ENCODE data around the gene ZNF469. TPM values are rescaled to one million over a fixed set of nuclear protein-coding genes. Genes with fewer than 3 reads are reported as not detected.

ZNF469 gene
- total and polyA plus RNA-seq, 2 donors (not counting 3 experiments of a cell fraction or from before 2014, with no cell fraction given), result 0.90 to 5.7 TPM

GRCh38 chr16:88413231-88413630, 30.5 kb downstream of the ZNF469 start:
- BruUV-seq (replicated peaks), result no TSS peak
- no peaks in the 10 kb centered on the region for H4K20me1 ChIP-seq (replicated peaks; ENCODE audit: control insufficient read depth, extremely low read depth, insufficient read depth, low read length)

More at GRCh38 chr16:88413231-88413630, 30.5 kb downstream of the ZNF469 start:
- H3K9me3 ChIP-seq (replicated peaks; ENCODE audit: control insufficient read depth, insufficient read depth, low read length), result no peaks in the 10 kb centered on the region
- no peaks in the 10 kb centered on the region for H3K27me3 ChIP-seq (ENCODE audit: control insufficient read depth in 2 of 2, insufficient read depth in 2 of 2, low read length in 2 of 2)
- no peaks in the 10 kb centered on the region for H3K9me1 ChIP-seq (replicated peaks; ENCODE audit: control insufficient read depth, extremely low read depth, insufficient read depth, low read length)
- FAIRE-seq, result no peak
- H3K9ac ChIP-seq (replicated peaks; ENCODE audit: extremely low read depth, insufficient read depth, low read length), result no peak overlapping the region
- no peak for DNase-seq (ENCODE audit: low read depth, low spot score)
- no peak overlapping the region for H3K27ac ChIP-seq (ENCODE audit: insufficient read depth, low read depth, low read length)
- no peaks in the 10 kb centered on the region for H3K36me3 ChIP-seq (ENCODE audit: control insufficient read depth in 2 of 2, extremely low read depth in 1 of 2, insufficient read depth in 2 of 2, low read length in 2 of 2)
- no peak overlapping the region for H2AFZ ChIP-seq (ENCODE audit: low read depth, low read length)
- H3K4me2 ChIP-seq (ENCODE audit: insufficient read depth, low read length), result no peak overlapping the region
- no peak overlapping the region for H3K4me3 ChIP-seq (replicated peaks in 1 of 3; ENCODE audit: insufficient read depth in 1 of 3, low read depth in 1 of 3, low read length in 3 of 3)
- intact Hi-C loops (cut with micrococcal nuclease) (no loop called here), dilution Hi-C loops (cut with MboI; ENCODE audit: extremely low pct_ligation_motif_present, low sequenced_read_pairs) (no loop called here)
- no peaks in the 10 kb centered on the region for H3K4me1 ChIP-seq (ENCODE audit: control insufficient read depth, extremely low read depth, insufficient read depth, low read length)
- POLR2A ChIA-PET, result no interaction called here
- H3K79me2 ChIP-seq (ENCODE audit: control insufficient read depth, insufficient read depth, low read length), result no peaks in the 10 kb centered on the region
- TF ChIP-seq FOS (IDR thresholded peaks at IDR 0.05; ENCODE audit: borderline replicate concordance, insufficient read depth, low read length) (no peak), CTCF (IDR thresholded peaks at IDR 0.05; ENCODE audit: extremely low read depth in 1 of 2, insufficient read depth in 1 of 2, low read depth in 1 of 2, low read length in 2 of 2) (no peak), POLR2AphosphoS5 (IDR thresholded peaks at IDR 0.05; ENCODE audit: insufficient read depth, low read depth, low read length) (no peak), EZH2 (IDR thresholded peaks at IDR 0.05; ENCODE audit: borderline replicate concordance, low read depth, low read length, severe bottlenecking) (no peak), MYC (IDR thresholded peaks at IDR 0.05; ENCODE audit: low read depth, low read length) (no peak), GATA2 (IDR thresholded peaks at IDR 0.05; ENCODE audit: insufficient read depth, insufficient read length, low read depth, low read length) (no peak), JUN (IDR thresholded peaks at IDR 0.05; ENCODE audit: borderline replicate concordance, insufficient read depth, insufficient read length, low read depth) (no peak), MAX (IDR thresholded peaks at IDR 0.05; ENCODE audit: insufficient read depth, insufficient read length) (no peak), POLR2A (IDR thresholded peaks at IDR 0.05; ENCODE audit: low read depth, low read length) (no peak)
- CTCF ChIA-PET, result interaction anchor here (1.4 kb wide), 1 partner anchor 15 kb away, joined by 3 read pairs; no protein-coding TSS in a partner anchor
